Prostate gland (tissue), 2 donors: ENCODE results near the gene C1orf210.

Source experiments
- POLR2A ChIP-seq: fragments of 450-650 bp; IDR thresholded peaks from one replicate; pipeline ENCODE4 v1.6.1; 2016; ENCODE audit warnings: antibody characterized with exemption, mild to moderate bottlenecking
- TF ChIP-seq, protein P1 (sequence below), 4 experiments: fragments of 200-600 bp in 2 of 4; fragments of 450-650 bp in 2 of 4; sonication (generic) in 2 of 4; IDR thresholded peaks; 1 replicate in 3 of 4; 2 replicates in 1 of 4; pipeline ENCODE4 v1.5.1; 2016 to 2019; ENCODE audit warnings: antibody characterized with exemption in 4 of 4, mild to moderate bottlenecking in 2 of 4, moderate library complexity in 2 of 4

DNA sequence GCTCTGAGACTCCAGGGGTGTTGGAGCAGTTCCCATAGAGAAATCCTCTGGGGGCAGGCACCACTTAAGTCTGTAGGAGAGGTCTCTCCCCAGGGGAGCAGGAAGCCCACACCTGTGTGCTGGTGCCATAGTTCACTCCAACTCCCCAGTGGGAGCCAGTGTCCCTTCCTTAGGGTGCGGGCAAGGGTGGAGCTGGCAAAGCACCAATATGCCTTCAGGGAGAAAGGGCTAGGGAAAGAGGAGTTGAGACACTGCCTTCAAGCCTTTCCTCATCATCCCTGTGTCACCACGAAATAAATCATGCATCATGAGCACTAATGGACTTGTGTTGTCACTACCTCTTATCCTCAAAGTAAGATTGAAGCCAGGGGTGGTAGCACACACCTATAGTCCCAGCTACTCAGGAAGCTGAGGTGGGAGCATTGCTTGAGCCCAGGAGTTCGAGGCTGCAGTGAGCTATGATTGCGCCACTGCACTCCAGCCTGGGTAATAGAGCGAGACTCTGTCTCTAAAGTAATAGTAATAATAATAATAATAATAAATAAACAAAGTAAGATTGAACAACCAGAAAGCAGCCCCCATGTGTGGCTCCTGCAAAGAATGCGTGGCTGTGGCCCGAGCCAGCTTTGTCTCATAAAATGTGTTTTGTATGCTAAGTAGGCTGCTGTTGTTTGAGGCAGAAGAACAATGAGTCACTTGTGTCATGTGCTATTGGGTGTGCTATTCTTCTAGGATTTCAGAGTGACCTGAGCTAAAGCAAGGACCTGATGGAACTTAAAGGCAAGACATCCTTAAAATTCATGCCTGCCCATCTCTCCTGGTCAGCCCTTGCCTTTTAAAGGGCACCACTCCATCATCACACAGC, 8.7 kb upstream of the C1orf210 start:
- TF ChIP-seq, protein P1, sequence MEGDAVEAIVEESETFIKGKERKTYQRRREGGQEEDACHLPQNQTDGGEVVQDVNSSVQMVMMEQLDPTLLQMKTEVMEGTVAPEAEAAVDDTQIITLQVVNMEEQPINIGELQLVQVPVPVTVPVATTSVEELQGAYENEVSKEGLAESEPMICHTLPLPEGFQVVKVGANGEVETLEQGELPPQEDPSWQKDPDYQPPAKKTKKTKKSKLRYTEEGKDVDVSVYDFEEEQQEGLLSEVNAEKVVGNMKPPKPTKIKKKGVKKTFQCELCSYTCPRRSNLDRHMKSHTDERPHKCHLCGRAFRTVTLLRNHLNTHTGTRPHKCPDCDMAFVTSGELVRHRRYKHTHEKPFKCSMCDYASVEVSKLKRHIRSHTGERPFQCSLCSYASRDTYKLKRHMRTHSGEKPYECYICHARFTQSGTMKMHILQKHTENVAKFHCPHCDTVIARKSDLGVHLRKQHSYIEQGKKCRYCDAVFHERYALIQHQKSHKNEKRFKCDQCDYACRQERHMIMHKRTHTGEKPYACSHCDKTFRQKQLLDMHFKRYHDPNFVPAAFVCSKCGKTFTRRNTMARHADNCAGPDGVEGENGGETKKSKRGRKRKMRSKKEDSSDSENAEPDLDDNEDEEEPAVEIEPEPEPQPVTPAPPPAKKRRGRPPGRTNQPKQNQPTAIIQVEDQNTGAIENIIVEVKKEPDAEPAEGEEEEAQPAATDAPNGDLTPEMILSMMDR (IDR thresholded peaks at IDR 0.05), result no peak
- TF ChIP-seq POLR2A, result peak; percentile 18
